Measurements from ENCODE around the gene CEP250. TPM values are rescaled to one million over a fixed set of nuclear protein-coding genes. Genes with fewer than 3 reads are reported as not detected.
A peak's percentile ranks its signal among the peaks of the same experiment; 100 is the strongest.

Gene CEP250
- total RNA-seq, 1 donor from 2014 or later = 54.6 TPM

GRCh38 chr20:35487479-35487878 is 32.1 kb downstream of the CEP250 start:
- no peak for DNase-seq (ENCODE audit: low spot score)
- no peak overlapping the region for H3K27ac Mint-ChIP-seq
- no peaks in the 10 kb centered on the region for H3K27me3 Mint-ChIP-seq (ENCODE audit: low read depth)
- H3K9me3 Mint-ChIP-seq = peaks cover 5% of the 10 kb centered on the region
- intact Hi-C loops (cut with micrococcal nuclease) = no loop called here
- H3K4me3 Mint-ChIP-seq (ENCODE audit: low read depth) = no peak overlapping the region
- H3K36me3 Mint-ChIP-seq (ENCODE audit: low read depth) = peaks cover 60% of the 10 kb centered on the region
- H3K4me1 Mint-ChIP-seq (ENCODE audit: low read depth) = peaks cover 33% of the 10 kb centered on the region

GRCh38 chr20:35489717-35490116 is 34.3 kb downstream of the CEP250 start:
- H3K27ac Mint-ChIP-seq = peak overlapping the region; percentile 71
- peak overlapping the region; percentile 97 for H3K4me3 Mint-ChIP-seq (ENCODE audit: low read depth)
- no peaks in the 10 kb centered on the region for H3K27me3 Mint-ChIP-seq (ENCODE audit: low read depth)
- DNase-seq (ENCODE audit: low spot score) = peak; percentile 15
- H3K4me1 Mint-ChIP-seq (ENCODE audit: low read depth) = peaks cover 35% of the 10 kb centered on the region
- H3K9me3 Mint-ChIP-seq = no peaks in the 10 kb centered on the region
- peaks cover 65% of the 10 kb centered on the region for H3K36me3 Mint-ChIP-seq (ENCODE audit: low read depth)
- intact Hi-C loops (cut with micrococcal nuclease) = no loop called here

- peak overlapping the region; percentile 99 for H3K27ac Mint-ChIP-seq
- H3K4me1 Mint-ChIP-seq (ENCODE audit: low read depth) = peaks cover 37% of the 10 kb centered on the region
- H3K27me3 Mint-ChIP-seq (ENCODE audit: low read depth) = no peaks in the 10 kb centered on the region
Measured at GRCh38 chr20:35490736-35491181, 35.4 kb downstream of the CEP250 start.

GRCh38 chr20:35491823-35492222 is 36.4 kb downstream of the CEP250 start:
- Mint-ChIP-seq H3K4me3 (ENCODE audit: low read depth) (peak overlapping the region; percentile 97), H3K27me3 (ENCODE audit: low read depth) (no peaks in the 10 kb centered on the region), H3K27ac (peak overlapping the region; percentile 99), H3K36me3 (ENCODE audit: low read depth) (peaks cover 76% of the 10 kb centered on the region), H3K9me3 (no peaks in the 10 kb centered on the region), H3K4me1 (ENCODE audit: low read depth) (peaks cover 35% of the 10 kb centered on the region)
- intact Hi-C loops (cut with micrococcal nuclease) = no loop called here
- no peak for DNase-seq (ENCODE audit: low spot score)

More at GRCh38 chr20:35490736-35491181, 35.4 kb downstream of the CEP250 start:
- no peaks in the 10 kb centered on the region for H3K9me3 Mint-ChIP-seq
- peaks cover 71% of the 10 kb centered on the region for H3K36me3 Mint-ChIP-seq (ENCODE audit: low read depth)
- H3K4me3 Mint-ChIP-seq (ENCODE audit: low read depth) = peak overlapping the region; percentile 97
- peak; percentile 63 for DNase-seq (ENCODE audit: low spot score)
- intact Hi-C loops (cut with micrococcal nuclease) = no loop called here

DNA sequence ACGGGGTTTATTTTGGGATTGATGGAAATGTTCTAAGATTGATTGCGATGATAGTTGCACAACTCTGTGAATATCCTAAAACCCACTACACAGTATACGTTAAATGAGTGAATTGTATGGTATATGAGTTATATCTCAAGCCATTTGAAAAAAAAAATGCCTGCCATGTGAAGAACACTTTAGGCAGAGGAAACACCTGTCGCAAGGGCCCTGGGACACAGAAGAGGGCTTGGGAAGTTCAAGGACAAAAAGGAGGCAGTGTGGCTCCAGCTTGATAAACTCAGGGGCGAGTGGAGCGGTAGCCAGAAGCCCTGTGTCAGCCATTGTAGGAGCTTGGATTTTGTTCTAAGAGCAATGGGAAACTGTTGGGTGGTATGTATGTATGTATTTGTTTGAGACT is 37.0 kb downstream of the CEP250 start:
- Mint-ChIP-seq H3K36me3 (ENCODE audit: low read depth) (peaks cover 79% of the 10 kb centered on the region), H3K27me3 (ENCODE audit: low read depth) (no peaks in the 10 kb centered on the region), H3K4me1 (ENCODE audit: low read depth) (peaks cover 35% of the 10 kb centered on the region), H3K27ac (peak overlapping the region; percentile 99), H3K4me3 (ENCODE audit: low read depth) (peak overlapping the region; percentile 97), H3K9me3 (no peaks in the 10 kb centered on the region)
- intact Hi-C loops (cut with micrococcal nuclease) = no loop called here
- DNase-seq (ENCODE audit: low spot score) = no peak

- H3K27ac Mint-ChIP-seq = no peak overlapping the region
- H3K9me3 Mint-ChIP-seq = no peaks in the 10 kb centered on the region
- no peak for DNase-seq (ENCODE audit: low spot score)
- no peak overlapping the region for H3K4me3 Mint-ChIP-seq (ENCODE audit: low read depth)
- H3K27me3 Mint-ChIP-seq (ENCODE audit: low read depth) = no peaks in the 10 kb centered on the region
- H3K4me1 Mint-ChIP-seq (ENCODE audit: low read depth) = peaks cover 13% of the 10 kb centered on the region
- intact Hi-C loops (cut with micrococcal nuclease) = no loop called here
- peaks cover 82% of the 10 kb centered on the region for H3K36me3 Mint-ChIP-seq (ENCODE audit: low read depth)
Measured at GRCh38 chr20:35496481-35496880, 41.1 kb downstream of the CEP250 start.

DNA sequence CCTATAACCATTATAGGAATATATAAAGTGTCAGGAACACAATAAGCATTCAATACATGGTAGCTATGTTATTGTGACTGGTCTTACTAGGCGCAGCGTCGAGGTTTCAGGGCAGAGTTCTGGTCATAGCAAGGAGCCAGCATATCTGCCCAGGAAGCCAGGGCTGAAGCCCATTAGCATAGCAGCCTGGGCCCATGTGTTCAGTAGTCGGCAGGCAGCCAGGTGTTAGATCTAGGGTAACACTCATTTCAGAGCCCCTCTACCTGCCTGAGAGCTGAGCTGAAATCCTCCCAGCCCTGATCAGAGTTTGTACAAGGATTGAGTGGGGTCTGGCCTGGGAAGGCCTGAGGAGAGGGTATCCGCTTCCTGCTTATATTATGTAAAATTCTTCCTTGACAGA is 41.9 kb downstream of the CEP250 start:
- Mint-ChIP-seq H3K4me1 (ENCODE audit: low read depth) (peaks cover 5% of the 10 kb centered on the region), H3K27ac (no peak overlapping the region), H3K9me3 (no peaks in the 10 kb centered on the region), H3K27me3 (ENCODE audit: low read depth) (no peaks in the 10 kb centered on the region), H3K36me3 (ENCODE audit: low read depth) (peaks cover 84% of the 10 kb centered on the region), H3K4me3 (ENCODE audit: low read depth) (no peak overlapping the region)
- intact Hi-C loops (cut with micrococcal nuclease) = no loop called here
- DNase-seq (ENCODE audit: low spot score) = no peak

DNA sequence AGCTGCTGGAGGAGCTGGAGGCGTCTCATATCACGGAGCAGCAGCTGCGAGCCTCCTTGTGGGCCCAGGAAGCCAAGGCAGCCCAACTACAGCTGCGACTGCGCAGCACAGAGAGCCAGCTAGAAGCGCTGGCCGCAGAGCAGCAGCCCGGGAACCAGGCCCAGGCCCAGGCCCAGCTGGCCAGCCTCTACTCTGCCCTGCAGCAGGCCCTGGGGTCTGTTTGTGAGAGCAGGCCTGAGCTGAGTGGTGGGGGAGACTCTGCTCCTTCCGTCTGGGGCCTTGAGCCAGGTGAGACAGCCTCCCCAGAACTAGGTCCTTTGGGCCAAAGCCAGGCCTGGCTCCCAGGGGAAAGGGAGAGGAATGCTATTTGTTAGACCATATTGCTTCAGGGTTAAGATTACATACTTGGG is 42.4 kb downstream of the CEP250 start:
- H3K36me3 Mint-ChIP-seq (ENCODE audit: low read depth) = peaks cover 84% of the 10 kb centered on the region
- H3K27ac Mint-ChIP-seq = no peak overlapping the region
- H3K9me3 Mint-ChIP-seq = no peaks in the 10 kb centered on the region
- no peaks in the 10 kb centered on the region for H3K27me3 Mint-ChIP-seq (ENCODE audit: low read depth)
- peaks cover 2% of the 10 kb centered on the region for H3K4me1 Mint-ChIP-seq (ENCODE audit: low read depth)
- H3K4me3 Mint-ChIP-seq (ENCODE audit: low read depth) = no peak overlapping the region
- intact Hi-C loops (cut with micrococcal nuclease) = no loop called here
- no peak for DNase-seq (ENCODE audit: low spot score)

DNA sequence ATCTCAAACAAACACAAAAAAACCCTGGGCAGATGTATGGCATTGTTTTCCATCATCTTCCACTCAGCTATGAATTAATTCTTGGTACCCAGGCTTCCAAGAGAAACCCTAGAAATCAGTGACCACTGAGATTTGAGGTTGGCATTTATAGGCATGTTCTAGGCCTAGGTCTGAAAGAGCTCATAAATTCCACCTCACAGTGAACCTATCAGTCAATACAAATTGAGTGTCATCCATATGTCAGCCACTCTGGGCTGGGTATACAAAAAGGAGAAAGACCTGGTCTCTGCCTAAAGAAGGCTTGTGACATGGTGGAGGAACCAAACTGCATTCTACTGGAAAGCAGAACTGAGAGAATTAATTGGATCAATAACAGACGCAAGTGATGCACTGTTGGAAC is 43.9 kb downstream of the CEP250 start:
- no peak for DNase-seq (ENCODE audit: low spot score)
- Mint-ChIP-seq H3K4me3 (ENCODE audit: low read depth) (no peak overlapping the region), H3K27me3 (ENCODE audit: low read depth) (no peaks in the 10 kb centered on the region), H3K36me3 (ENCODE audit: low read depth) (peaks cover 83% of the 10 kb centered on the region), H3K27ac (no peak overlapping the region), H3K9me3 (no peaks in the 10 kb centered on the region), H3K4me1 (ENCODE audit: low read depth) (peaks cover 2% of the 10 kb centered on the region)
- intact Hi-C loops (cut with micrococcal nuclease) = no loop called here

DNA sequence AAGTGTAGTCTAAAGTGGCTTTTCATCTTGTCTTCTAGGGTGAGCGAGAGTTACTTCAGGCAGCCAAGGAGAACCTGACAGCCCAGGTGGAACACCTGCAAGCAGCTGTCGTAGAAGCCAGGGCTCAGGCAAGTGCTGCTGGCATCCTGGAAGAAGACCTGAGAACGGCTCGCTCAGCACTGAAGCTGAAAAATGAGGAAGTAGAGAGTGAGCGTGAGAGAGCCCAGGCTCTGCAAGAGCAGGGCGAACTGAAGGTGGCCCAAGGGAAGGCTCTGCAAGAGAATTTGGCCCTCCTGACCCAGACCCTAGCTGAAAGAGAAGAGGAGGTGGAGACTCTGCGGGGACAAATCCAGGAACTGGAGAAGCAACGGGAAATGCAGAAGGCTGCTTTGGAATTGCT is 47.0 kb downstream of the CEP250 start:
- no peak for DNase-seq (ENCODE audit: low spot score)
- Mint-ChIP-seq H3K36me3 (ENCODE audit: low read depth) (peaks cover 78% of the 10 kb centered on the region), H3K4me1 (ENCODE audit: low read depth) (peaks cover 17% of the 10 kb centered on the region), H3K4me3 (ENCODE audit: low read depth) (no peak overlapping the region), H3K9me3 (no peaks in the 10 kb centered on the region), H3K27me3 (ENCODE audit: low read depth) (no peaks in the 10 kb centered on the region), H3K27ac (no peak overlapping the region)
- intact Hi-C loops (cut with micrococcal nuclease) = no loop called here

- Mint-ChIP-seq H3K4me3 (ENCODE audit: low read depth) (no peak overlapping the region), H3K36me3 (ENCODE audit: low read depth) (peaks cover 76% of the 10 kb centered on the region), H3K27ac (no peak overlapping the region), H3K27me3 (ENCODE audit: low read depth) (no peaks in the 10 kb centered on the region), H3K4me1 (ENCODE audit: low read depth) (peaks cover 17% of the 10 kb centered on the region), H3K9me3 (no peaks in the 10 kb centered on the region)
- DNase-seq (ENCODE audit: low spot score) = no peak
- intact Hi-C loops (cut with micrococcal nuclease) = no loop called here
Measured at GRCh38 chr20:35503281-35503680, 47.9 kb downstream of the CEP250 start.

DNA sequence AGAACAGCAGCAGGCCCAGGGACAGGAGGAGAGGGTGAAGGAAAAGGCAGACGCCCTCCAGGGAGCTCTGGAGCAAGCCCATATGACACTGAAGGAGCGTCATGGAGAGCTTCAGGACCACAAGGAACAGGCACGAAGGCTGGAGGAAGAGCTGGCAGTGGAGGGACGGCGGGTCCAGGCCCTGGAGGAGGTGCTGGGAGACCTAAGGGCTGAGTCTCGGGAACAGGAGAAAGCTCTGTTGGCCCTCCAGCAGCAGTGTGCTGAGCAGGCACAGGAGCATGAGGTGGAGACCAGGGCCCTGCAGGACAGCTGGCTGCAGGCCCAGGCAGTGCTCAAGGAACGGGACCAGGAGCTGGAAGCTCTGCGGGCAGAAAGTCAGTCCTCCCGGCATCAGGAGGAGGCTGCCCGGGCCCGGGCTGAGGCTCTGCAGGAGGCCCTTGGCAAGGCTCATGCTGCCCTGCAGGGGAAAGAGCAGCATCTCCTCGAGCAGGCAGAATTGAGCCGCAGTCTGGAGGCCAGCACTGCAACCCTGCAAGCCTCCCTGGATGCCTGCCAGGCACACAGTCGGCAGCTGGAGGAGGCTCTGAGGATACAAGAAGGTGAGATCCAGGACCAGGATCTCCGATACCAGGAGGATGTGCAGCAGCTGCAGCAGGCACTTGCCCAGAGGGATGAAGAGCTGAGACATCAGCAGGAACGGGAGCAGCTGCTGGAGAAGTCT is 48.6 kb downstream of the CEP250 start:
- peaks cover 78% of the 10 kb centered on the region for H3K36me3 Mint-ChIP-seq (ENCODE audit: low read depth)

DNA sequence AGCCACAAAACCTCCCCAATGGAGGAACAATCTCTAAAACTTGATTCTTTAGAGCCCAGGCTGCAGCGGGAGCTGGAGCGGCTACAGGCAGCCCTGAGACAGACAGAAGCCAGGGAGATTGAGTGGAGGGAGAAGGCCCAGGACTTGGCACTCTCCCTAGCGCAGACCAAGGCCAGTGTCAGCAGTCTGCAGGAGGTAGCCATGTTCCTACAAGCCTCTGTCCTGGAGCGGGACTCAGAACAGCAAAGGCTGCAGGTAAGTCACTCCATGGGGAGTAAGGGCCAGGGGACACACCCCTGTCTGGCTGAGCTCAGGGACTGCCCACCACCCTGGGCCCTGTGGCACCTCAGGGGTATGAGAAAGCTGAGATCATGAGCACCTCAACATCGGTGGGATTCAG is 49.4 kb downstream of the CEP250 start:
- H3K9me3 Mint-ChIP-seq = no peaks in the 10 kb centered on the region
- no peak for DNase-seq (ENCODE audit: low spot score)
- intact Hi-C loops (cut with micrococcal nuclease) = no loop called here
- H3K4me3 Mint-ChIP-seq (ENCODE audit: low read depth) = no peak overlapping the region
- no peak overlapping the region for H3K27ac Mint-ChIP-seq
- peaks cover 78% of the 10 kb centered on the region for H3K36me3 Mint-ChIP-seq (ENCODE audit: low read depth)
- H3K4me1 Mint-ChIP-seq (ENCODE audit: low read depth) = peaks cover 17% of the 10 kb centered on the region
- H3K27me3 Mint-ChIP-seq (ENCODE audit: low read depth) = no peaks in the 10 kb centered on the region

More for the DNA sequence above, 48.6 kb downstream of the CEP250 start:
- intact Hi-C loops (cut with micrococcal nuclease) = no loop called here
- Mint-ChIP-seq H3K4me3 (ENCODE audit: low read depth) (no peak overlapping the region), H3K27me3 (ENCODE audit: low read depth) (no peaks in the 10 kb centered on the region), H3K9me3 (no peaks in the 10 kb centered on the region), H3K27ac (no peak overlapping the region), H3K4me1 (ENCODE audit: low read depth) (peaks cover 17% of the 10 kb centered on the region)
- DNase-seq (ENCODE audit: low spot score) = no peak

Data from activated T-helper 2 cell treated with anti-CD3 and anti-CD28 coated beads, Interferon-gamma antibody, Interleukin-2, Interleukin-4, amounts not matched to agents 10 μg/mL and 5 μg/mL and 100 μg/mL, durations not matched to agents 14 hours and 24 hours and 36 hours (primary cell).